CD4-positive, alpha-beta T cell (primary cell): ENCODE results near the gene RBMS3. TPM values are rescaled to one million over a fixed set of nuclear protein-coding genes. Genes with fewer than 3 reads are reported as not detected.
"Not testable (repeated sequence)": the region's sequence is repeated elsewhere in the genome, so short reads cannot be mapped to it uniquely, and the experiment has no call there.

Source experiments
- ATAC-seq: fragments of 200-7000 bp; cut with Tn5 transposase; one replicate; pipeline ENCODE4 v1.10.0; 2022; ENCODE audit warnings: mild to moderate bottlenecking; ENCODE audit not compliant: poor library complexity
- CTCF ChIA-PET: fragments of 350-600 bp; sonication (Branson Sonifier 250); formaldehyde crosslinking; loops from one replicate; lab custom pipeline; 2021; ENCODE audit warnings: antibody characterized with exemption, inconsistent platforms; lab: Charles Lee
- POLR2A ChIA-PET: fragments of 350-600 bp; sonication (Branson Sonifier 250); formaldehyde crosslinking; loops from one replicate; lab custom pipeline; 2021; ENCODE audit warnings: antibody characterized with exemption, inconsistent platforms; lab: Charles Lee
- DNase-seq, 14 experiments: peaks; one replicate each; pipeline ENCODE4 v3.0.0-alpha.2; 2013 to 2020; ENCODE audit warnings: mixed read lengths in 2 of 14
- H3K27ac ChIP-seq, 2 donors: one replicate each; pipeline versions ENCODE4 v1.5.1 to v1.7.0; 2013; ENCODE audit warnings: low read length in 2 of 2, low read depth in 1 of 2, mild to moderate bottlenecking in 1 of 2
- H3K27me3 ChIP-seq, 2 experiments: 1 replicate in 1 of 2; 2 replicates in 1 of 2; pipeline versions ENCODE4 v1.6.1 to v1.7.0; 2013; ENCODE audit warnings: low read length in 2 of 2, control low read depth in 1 of 2, mild to moderate bottlenecking in 1 of 2, moderate library complexity in 1 of 2; ENCODE audit not compliant: insufficient read depth in 2 of 2, control insufficient read depth in 1 of 2
- H3K36me3 ChIP-seq: one replicate; pipeline ENCODE4 v1.6.1; 2013; ENCODE audit warnings: low read length, control low read depth; ENCODE audit not compliant: insufficient read depth
- H3K4me1 ChIP-seq: one replicate; pipeline ENCODE4 v1.6.1; 2013; ENCODE audit warnings: low read length, control low read depth; ENCODE audit not compliant: insufficient read depth
- H3K4me3 ChIP-seq: one replicate; pipeline ENCODE4 v1.5.1; 2013; ENCODE audit warnings: mild to moderate bottlenecking, low read length, moderate library complexity
- H3K9me3 ChIP-seq, 2 experiments: 1 replicate in 1 of 2; 2 replicates in 1 of 2; pipeline versions ENCODE4 v1.6.1 to v1.7.0; 2013; ENCODE audit warnings: low read length in 2 of 2, mild to moderate bottlenecking in 2 of 2, control low read depth in 1 of 2, moderate library complexity in 1 of 2; ENCODE audit not compliant: control insufficient read depth in 1 of 2, insufficient read depth in 1 of 2
- H3K27ac Mint-ChIP-seq: one replicate; pipeline ENCODE4 v1.8.0; 2020; ENCODE audit warnings: mixed read lengths
- H3K27me3 Mint-ChIP-seq: one replicate; pipeline ENCODE4 v1.8.0; 2021; ENCODE audit warnings: mixed read lengths
- H3K36me3 Mint-ChIP-seq: one replicate; pipeline ENCODE4 v1.8.0; 2021; ENCODE audit warnings: low read depth, mixed read lengths
- H3K4me1 Mint-ChIP-seq: one replicate; pipeline ENCODE4 v1.8.0; 2021; ENCODE audit warnings: low read depth, mixed read lengths
- H3K4me3 Mint-ChIP-seq: one replicate; pipeline ENCODE4 v1.8.0; 2020; ENCODE audit warnings: mild to moderate bottlenecking, mixed read lengths
- H3K9me3 Mint-ChIP-seq: one replicate; pipeline ENCODE4 v1.8.0; 2020; ENCODE audit warnings: mixed read lengths
- CTCF ChIP-seq: fragments of 200-600 bp; IDR thresholded peaks from one replicate; pipeline ENCODE4 v1.8.0; 2022; ENCODE audit warnings: antibody characterized with exemption, mild to moderate bottlenecking
- intact Hi-C, 2 experiments: fragments of 100-400 bp; cut with DNase I in 1 of 2; cut with micrococcal nuclease in 1 of 2; formaldehyde crosslinking; loops; one replicate each; pipeline versions ENCODE4 v1.15.1 to v1.9.0; 2023 to 2025; cut with DNase I, micrococcal nuclease
- polyA plus RNA-seq, 2 donors: library from polyadenylated mRNA; unstranded; fragments of 120-200 nt; gene quantifications; one replicate each; pipeline ENCODE4 v1.2.1, GENCODE V29; 2013
- total RNA-seq, 174 experiments: library from RNA in 2 of 174; stranded (reverse) in 2 of 174; gene quantifications; one replicate each; pipeline ENCODE4 v1.2.3 and lab custom pipeline; 2021 to 2026

RBMS3 gene
- 1 to 10 TPM; 1.6 to 1.7 TPM for total RNA-seq
- 0.72 TPM for polyA plus RNA-seq (2013, experiment 1 of 2)
- 0.93 TPM for polyA plus RNA-seq (2013, experiment 2 of 2)
- 0.28 to 5.3 (median 1.5) reads per million in 172 experiments for total RNA-seq (lab: John Stamatoyannopoulos, UW)

GRCh38 chr3:29280404-29281093 lies at the start of gene RBMS3:
Gene RBMS3, plus strand, starts transcription at chr3:29281071.
- DNase-seq, result peak in 5 of 14 experiments; percentile 6 to 44 (median 33)
- Mint-ChIP-seq H3K36me3 (no peaks in the 10 kb centered on the region), H3K9me3 (no peaks in the 10 kb centered on the region), H3K4me3 (peak within 1 kb of the TSS; percentile 75), H3K27ac (peak within 1 kb of the TSS; percentile 59), H3K27me3 (peaks cover 10% of the 10 kb centered on the region), H3K4me1 (peaks cover 28% of the 10 kb centered on the region)
- H3K27me3 ChIP-seq, result peaks cover 0 to 3% of the 10 kb centered on the region in 2 experiments
- H3K4me1 ChIP-seq, result peaks cover 10% of the 10 kb centered on the region
- H3K27ac ChIP-seq, result no peak within 1 kb of the TSS
- intact Hi-C loops, result no loop called here
- POLR2A ChIA-PET, result interaction anchor here (1.2 kb wide), 1 partner anchor 17 kb away, joined by 3 read pairs; no protein-coding TSS in a partner anchor
- H3K36me3 ChIP-seq, result no peaks in the 10 kb centered on the region
- peak; percentile 57 for ATAC-seq
- CTCF ChIA-PET, result no interaction called here
- no peak for TF ChIP-seq CTCF
- H3K9me3 ChIP-seq, result no peaks in the 10 kb centered on the region
- H3K4me3 ChIP-seq, result peak within 1 kb of the TSS; percentile 48

GRCh38 chr3:29233126-29233525 lies 47.7 kb upstream of the RBMS3 start:
- H3K4me1 ChIP-seq, H3K36me3 ChIP-seq, H3K4me3 Mint-ChIP-seq, H3K4me3 ChIP-seq, POLR2A ChIA-PET, CTCF ChIA-PET, H3K27me3 Mint-ChIP-seq, H3K27ac ChIP-seq, H3K9me3 Mint-ChIP-seq, DNase-seq, H3K9me3 ChIP-seq, H3K27me3 ChIP-seq, intact Hi-C loops, H3K27ac Mint-ChIP-seq, H3K4me1 Mint-ChIP-seq, ATAC-seq, H3K36me3 Mint-ChIP-seq: not testable (repeated sequence)

- H3K27me3 ChIP-seq, result no peaks in the 10 kb centered on the region
- ChIA-PET CTCF (interaction anchor here (1.2 kb wide), 1 partner anchor 9 kb away, joined by 3 read pairs; no protein-coding TSS in a partner anchor), POLR2A (no interaction called here)
- no peak overlapping the region for H3K4me3 ChIP-seq
- no peaks in the 10 kb centered on the region for H3K4me1 ChIP-seq
- ATAC-seq, result no peak
- H3K36me3 ChIP-seq, result no peaks in the 10 kb centered on the region
- TF ChIP-seq CTCF, result no peak
- Mint-ChIP-seq H3K9me3 (peaks cover 3% of the 10 kb centered on the region), H3K4me1 (no peaks in the 10 kb centered on the region), H3K36me3 (no peaks in the 10 kb centered on the region), H3K27me3 (no peaks in the 10 kb centered on the region), H3K27ac (no peak overlapping the region), H3K4me3 (no peak overlapping the region)
- intact Hi-C loops, result no loop called here
- H3K27ac ChIP-seq, result no peak overlapping the region
- DNase-seq, result no peak
- H3K9me3 ChIP-seq, result peaks cover 0 to 4% of the 10 kb centered on the region in 2 experiments
Measured at GRCh38 chr3:29236146-29236840, 44.6 kb upstream of the RBMS3 start.
